Thymus (tissue), 11 donors: Measurements from ENCODE around the gene PPDPF. TPM values are rescaled to one million over a fixed set of nuclear protein-coding genes. Genes with fewer than 3 reads are reported as not detected.

Source experiments
- DNase-seq, 9 donors: peaks; one replicate each; pipeline ENCODE4 v3.0.0-alpha.2; 2013; ENCODE audit warnings: low spot score in 9 of 9, low read depth in 6 of 9, missing footprints in 1 of 9
- H3K27ac ChIP-seq, 2 donors: one replicate each; pipeline ENCODE4 v1.5.1; 2013; ENCODE audit warnings: control low read depth in 1 of 2, low read depth in 1 of 2, low read length in 1 of 2, mild to moderate bottlenecking in 1 of 2, moderate library complexity in 1 of 2
- H3K27me3 ChIP-seq, 2 donors: one replicate each; pipeline ENCODE4 v1.5.1; 2013; ENCODE audit warnings: low read length in 1 of 2; ENCODE audit not compliant: control insufficient read depth in 2 of 2, insufficient read depth in 1 of 2
- H3K36me3 ChIP-seq, 2 donors: one replicate each; pipeline ENCODE4 v1.5.1; 2013; ENCODE audit warnings: low read length in 1 of 2, mild to moderate bottlenecking in 1 of 2, moderate library complexity in 1 of 2; ENCODE audit not compliant: control insufficient read depth in 2 of 2, insufficient read depth in 2 of 2
- H3K4me1 ChIP-seq, 2 donors: one replicate each; pipeline ENCODE4 v1.5.1; 2013; ENCODE audit warnings: low read length in 2 of 2; ENCODE audit not compliant: control insufficient read depth in 2 of 2, insufficient read depth in 2 of 2
- H3K4me3 ChIP-seq, 2 donors: one replicate each; pipeline ENCODE4 v1.5.1; 2013; ENCODE audit warnings: low read length in 2 of 2, control low read depth in 1 of 2, mild to moderate bottlenecking in 1 of 2
- H3K9me3 ChIP-seq, 2 donors: one replicate each; pipeline ENCODE4 v1.5.1; 2013; ENCODE audit warnings: low read length in 1 of 2, mild to moderate bottlenecking in 1 of 2; ENCODE audit not compliant: control insufficient read depth in 2 of 2, insufficient read depth in 1 of 2
- WGBS: extraction: QIAGEN DNeasy Blood & Tissue Kit; methylation state at CpG from one replicate; pipeline ENCODE4 v1.1.7; 2013; 5-methylcytosine and 5-hydroxymethylcytosine counted together
- polyA plus RNA-seq: library from polyadenylated mRNA; stranded (reverse); fragments of 200-250 nt; gene quantifications from one replicate; pipeline ENCODE4 v1.2.3, GENCODE V29; 2013
- total RNA-seq: library from RNA; stranded (reverse); fragments of 120-200 nt; gene quantifications from one replicate; pipeline ENCODE4 v1.2.4, GENCODE V29; 2013
- donor health status: healthy.

PPDPF gene
- total and polyA plus RNA-seq, 2 donors: 18.0 to 229 TPM

DNA sequence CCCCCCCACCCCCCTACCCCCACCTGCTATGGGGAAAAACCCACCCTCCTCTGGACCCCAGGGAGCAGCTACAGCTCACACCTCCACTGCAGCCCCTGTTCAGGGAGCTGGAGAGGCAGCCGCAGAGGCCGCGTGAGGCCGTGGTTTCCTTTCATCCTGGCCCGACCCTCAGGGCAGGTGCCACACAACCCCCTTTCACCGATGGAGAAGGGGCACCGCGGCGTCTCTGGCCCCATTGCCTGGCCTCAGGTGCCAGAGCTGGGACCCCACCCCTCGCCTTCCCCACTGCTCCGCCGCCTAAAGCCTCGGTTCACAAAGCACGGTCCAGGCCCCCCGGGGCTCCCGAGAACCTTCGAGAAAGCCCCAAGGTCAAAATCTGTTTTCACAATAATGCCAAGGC lies 36.3 kb upstream of the PPDPF start:
- WGBS: 44% methylated on average over 17 of the region's 17 CpGs
- no peak for DNase-seq
- no peak overlapping the region for H3K4me3 ChIP-seq
- H3K27me3 ChIP-seq: peaks cover 25 to 74% of the 10 kb centered on the region in 2 donors
- no peaks in the 10 kb centered on the region for H3K4me1 ChIP-seq
- H3K27ac ChIP-seq: no peak overlapping the region
- H3K9me3 ChIP-seq: no peaks in the 10 kb centered on the region
- H3K36me3 ChIP-seq: no peaks in the 10 kb centered on the region

GRCh38 chr20:63484651-63485403 lies 35.7 kb upstream of the PPDPF start:
- no peak overlapping the region for H3K27ac ChIP-seq
- H3K27me3 ChIP-seq: peaks cover 29 to 75% of the 10 kb centered on the region in 2 donors
- H3K9me3 ChIP-seq: no peaks in the 10 kb centered on the region
- H3K4me3 ChIP-seq: no peak overlapping the region
- 82% methylated on average over 18 of the region's 18 CpGs for WGBS
- DNase-seq: no peak
- H3K36me3 ChIP-seq: no peaks in the 10 kb centered on the region
- no peaks in the 10 kb centered on the region for H3K4me1 ChIP-seq

DNA sequence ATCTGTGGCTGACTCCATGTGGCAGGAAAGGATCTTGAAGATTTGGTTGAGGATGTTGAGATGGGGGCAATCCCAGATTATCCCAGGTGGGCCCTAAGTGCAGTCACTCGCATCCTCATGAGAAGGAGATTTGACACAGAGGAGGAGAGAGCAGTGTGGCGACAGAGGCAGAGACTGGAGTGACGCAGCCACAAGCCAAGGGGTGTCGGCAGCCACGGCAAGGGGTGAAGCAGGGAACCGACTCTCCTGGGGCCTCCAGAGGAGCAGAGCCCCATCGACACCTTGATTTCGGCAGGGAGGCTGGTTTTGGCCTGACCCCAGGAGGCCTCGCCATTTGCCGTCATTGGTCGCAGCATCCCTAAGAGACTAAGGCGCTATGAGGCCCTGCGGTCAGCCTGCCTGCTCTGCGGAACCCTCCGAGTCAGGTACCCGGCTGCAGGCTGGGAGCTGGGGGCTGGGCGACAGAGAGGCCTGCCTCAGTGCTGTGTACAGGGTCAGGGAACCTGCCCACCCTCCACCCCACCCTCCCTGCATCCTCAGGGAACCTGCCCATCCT lies 34.2 kb upstream of the PPDPF start:
- H3K4me3 ChIP-seq: no peak overlapping the region
- H3K4me1 ChIP-seq: no peaks in the 10 kb centered on the region
- H3K27ac ChIP-seq: no peak overlapping the region
- 96% methylated on average over 17 of the region's 17 CpGs for WGBS
- no peaks in the 10 kb centered on the region for H3K9me3 ChIP-seq
- DNase-seq: no peak
- no peaks in the 10 kb centered on the region for H3K36me3 ChIP-seq
- peaks cover 31 to 83% of the 10 kb centered on the region in 2 donors for H3K27me3 ChIP-seq

DNA sequence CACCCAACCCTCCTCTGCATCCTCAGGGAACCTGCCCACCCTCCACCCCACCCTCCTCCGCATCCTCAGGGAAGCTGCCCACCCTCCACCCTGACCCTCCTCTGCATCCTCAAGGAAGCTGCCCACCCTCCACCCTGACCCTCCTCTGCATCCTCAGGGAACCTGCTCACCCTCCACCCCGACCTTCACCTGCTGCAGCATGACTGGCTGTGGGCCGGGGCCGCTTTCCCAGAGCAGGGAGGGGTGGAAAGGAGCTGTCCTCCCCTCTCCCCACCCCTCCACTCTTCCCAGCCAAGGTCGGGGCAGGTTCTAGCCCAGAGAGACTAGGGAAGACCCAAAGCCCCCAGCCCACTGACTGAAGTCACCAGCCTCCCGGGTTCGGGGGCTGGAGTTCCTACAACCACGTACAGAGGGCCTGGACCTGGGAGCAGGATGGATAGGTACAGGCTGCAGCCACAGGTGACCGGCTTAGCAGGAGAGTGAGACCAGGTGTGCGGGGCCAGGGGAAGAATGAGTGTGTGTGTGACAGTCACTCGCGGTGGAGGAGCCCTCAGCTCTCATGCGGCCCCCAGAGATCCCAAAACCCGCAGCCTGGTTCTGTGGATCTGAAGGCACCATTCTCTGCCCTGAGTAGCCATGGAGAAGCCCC lies 33.3 kb upstream of the PPDPF start:
- H3K4me3 ChIP-seq: no peak overlapping the region
- H3K36me3 ChIP-seq: no peaks in the 10 kb centered on the region
- no peaks in the 10 kb centered on the region for H3K9me3 ChIP-seq
- 55% methylated on average over 14 of the region's 14 CpGs for WGBS
- DNase-seq: no peak
- H3K27ac ChIP-seq: no peak overlapping the region
- H3K27me3 ChIP-seq: peaks cover 31 to 74% of the 10 kb centered on the region in 2 donors
- no peaks in the 10 kb centered on the region for H3K4me1 ChIP-seq

DNA sequence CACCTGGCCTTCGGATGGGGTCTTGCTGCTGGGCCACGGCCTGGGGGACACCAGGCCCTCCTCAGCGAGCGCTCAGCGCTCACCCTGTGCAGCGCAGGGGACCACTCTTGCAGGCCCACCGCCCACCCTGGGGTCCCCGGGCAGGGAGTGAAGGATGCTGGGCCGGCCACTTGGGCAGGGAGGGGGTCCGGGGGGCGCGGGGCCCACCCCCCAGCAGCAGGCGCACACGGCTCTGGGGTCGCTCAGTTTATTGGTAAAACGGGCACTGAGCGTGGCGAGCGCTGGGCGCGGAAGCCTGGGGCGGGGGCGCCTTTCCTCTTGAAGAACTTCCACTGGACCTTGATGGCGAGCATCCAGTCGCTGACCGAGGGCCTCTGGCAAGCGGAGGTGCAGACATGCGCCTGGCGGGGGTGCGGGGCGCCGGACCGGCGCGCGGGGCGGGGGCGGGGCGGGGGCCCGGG lies 32.8 kb upstream of the PPDPF start:
- no peak for DNase-seq
- Histone ChIP-seq H3K36me3 (no peaks in the 10 kb centered on the region), H3K27me3 (peaks cover 31 to 68% of the 10 kb centered on the region in 2 donors), H3K4me3 (no peak overlapping the region), H3K4me1 (no peaks in the 10 kb centered on the region), H3K9me3 (no peaks in the 10 kb centered on the region), H3K27ac (no peak overlapping the region)
- WGBS: 17% methylated on average over 39 of the region's 40 CpGs

- no peak overlapping the region for H3K4me3 ChIP-seq
- H3K36me3 ChIP-seq: no peaks in the 10 kb centered on the region
- no peaks in the 10 kb centered on the region for H3K9me3 ChIP-seq
- no peak overlapping the region for H3K27ac ChIP-seq
- DNase-seq: no peak
- WGBS: 17% methylated on average over 83 of the region's 83 CpGs
- H3K27me3 ChIP-seq: peaks cover 31 to 64% of the 10 kb centered on the region in 2 donors
- H3K4me1 ChIP-seq: no peaks in the 10 kb centered on the region
These were observed 32.0 kb upstream of the PPDPF start for GRCh38 chr20:63488315-63489251.

DNA sequence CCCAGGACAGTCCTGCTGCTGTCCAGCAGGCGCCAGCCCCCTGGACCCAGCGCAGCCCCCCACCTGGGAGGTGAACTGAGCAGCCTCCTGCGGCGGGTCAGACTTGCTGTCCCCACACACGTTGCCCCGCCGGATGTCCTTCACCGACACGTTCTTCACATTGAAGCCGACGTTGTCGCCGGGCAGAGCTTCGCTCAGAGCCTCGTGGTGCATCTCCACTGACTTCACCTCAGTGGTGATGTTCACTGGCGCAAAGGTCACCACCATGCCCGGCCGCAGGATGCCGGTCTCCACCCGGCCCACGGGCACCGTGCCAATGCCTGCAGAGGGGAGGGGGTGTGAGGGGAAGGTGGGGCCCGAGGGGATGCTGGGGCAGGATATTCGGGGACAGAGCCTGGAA lies 30.1 kb upstream of the PPDPF start:
- Histone ChIP-seq H3K27me3 (peaks cover 28 to 59% of the 10 kb centered on the region in 2 donors), H3K9me3 (no peaks in the 10 kb centered on the region), H3K36me3 (no peaks in the 10 kb centered on the region), H3K4me3 (no peak overlapping the region), H3K4me1 (no peaks in the 10 kb centered on the region), H3K27ac (no peak overlapping the region)
- 87% methylated on average over 24 of the region's 24 CpGs for WGBS
- DNase-seq: no peak

- H3K9me3 ChIP-seq: no peaks in the 10 kb centered on the region
- H3K27ac ChIP-seq: no peak overlapping the region
- no peak for DNase-seq
- H3K4me3 ChIP-seq: no peak overlapping the region
- H3K36me3 ChIP-seq: no peaks in the 10 kb centered on the region
- WGBS: 92% methylated on average over 4 of the region's 4 CpGs
- H3K4me1 ChIP-seq: no peaks in the 10 kb centered on the region
- peaks cover 31 to 65% of the 10 kb centered on the region in 2 donors for H3K27me3 ChIP-seq
These were observed 29.5 kb upstream of the PPDPF start for GRCh38 chr20:63491078-63491477.
